Glutamatergic neuron (in vitro differentiated cells): ENCODE data around the gene EMCN. TPM values are rescaled to one million over a fixed set of nuclear protein-coding genes. Genes with fewer than 3 reads are reported as not detected.

ENCODE experiments used
- DNase-seq: peaks from one replicate; pipeline ENCODE4 v3.0.0; 2022
- H3K27ac Mint-ChIP-seq: one replicate; pipeline ENCODE4 v1.8.0; 2020; ENCODE audit warnings: mild to moderate bottlenecking, mixed read lengths, inconsistent platforms; ENCODE audit not compliant: unreplicated experiment
- H3K27me3 Mint-ChIP-seq: one replicate; pipeline ENCODE4 v1.8.0; 2020; ENCODE audit warnings: mild to moderate bottlenecking, moderate library complexity, mixed read lengths, inconsistent platforms; ENCODE audit not compliant: unreplicated experiment
- H3K36me3 Mint-ChIP-seq: one replicate; pipeline ENCODE4 v1.8.0; 2020; ENCODE audit warnings: mild to moderate bottlenecking, mixed read lengths, inconsistent platforms; ENCODE audit not compliant: unreplicated experiment
- H3K4me1 Mint-ChIP-seq: one replicate; pipeline ENCODE4 v1.8.0; 2020; ENCODE audit warnings: mild to moderate bottlenecking, low read depth, mixed read lengths, inconsistent platforms; ENCODE audit not compliant: unreplicated experiment
- H3K4me3 Mint-ChIP-seq: one replicate; pipeline ENCODE4 v1.8.0; 2020; ENCODE audit warnings: mild to moderate bottlenecking, mixed read lengths, inconsistent platforms; ENCODE audit not compliant: unreplicated experiment
- H3K9me3 Mint-ChIP-seq: one replicate; pipeline ENCODE4 v1.8.0; 2020; ENCODE audit warnings: mild to moderate bottlenecking, moderate library complexity, mixed read lengths, inconsistent platforms; ENCODE audit not compliant: unreplicated experiment
- CTCF ChIP-seq: fragments of 200-600 bp; sonication (generic); IDR thresholded peaks from one replicate; pipeline ENCODE4 v1.5.0; 2021; ENCODE audit not compliant: partially characterized antibody, unreplicated experiment
- total RNA-seq: library from RNA; stranded (reverse); fragmentation: NEBNext Ultra II Directional; extraction: Animal tissue kit (Norgen Biotek cat#: 25700); gene quantifications from one replicate; pipeline ENCODE4 v1.2.1, GENCODE V29; 2021; ENCODE audit not compliant: unreplicated experiment

Gene EMCN
- total RNA-seq, 1 donor from 2014 or later, result not detected

GRCh38 chr4:100362366-100362765 lies 155.5 kb downstream of the EMCN start:
- DNase-seq, result no peak
- Mint-ChIP-seq H3K9me3 (no peaks in the 10 kb centered on the region), H3K27ac (no peak overlapping the region), H3K4me3 (no peak overlapping the region), H3K36me3 (no peaks in the 10 kb centered on the region), H3K4me1 (no peaks in the 10 kb centered on the region), H3K27me3 (no peaks in the 10 kb centered on the region)
- TF ChIP-seq CTCF, result no peak

GRCh38 chr4:100361336-100361735 lies 156.5 kb downstream of the EMCN start:
- no peaks in the 10 kb centered on the region for H3K9me3 Mint-ChIP-seq
- H3K4me1 Mint-ChIP-seq, result no peaks in the 10 kb centered on the region
- no peak overlapping the region for H3K4me3 Mint-ChIP-seq
- no peak for TF ChIP-seq CTCF
- H3K36me3 Mint-ChIP-seq, result no peaks in the 10 kb centered on the region
- H3K27ac Mint-ChIP-seq, result no peak overlapping the region
- no peak for DNase-seq
- no peaks in the 10 kb centered on the region for H3K27me3 Mint-ChIP-seq

- H3K36me3 Mint-ChIP-seq, result no peaks in the 10 kb centered on the region
- no peak for TF ChIP-seq CTCF
- no peak for DNase-seq
- no peaks in the 10 kb centered on the region for H3K4me1 Mint-ChIP-seq
- H3K27me3 Mint-ChIP-seq, result no peaks in the 10 kb centered on the region
- H3K27ac Mint-ChIP-seq, result no peak overlapping the region
- no peak overlapping the region for H3K4me3 Mint-ChIP-seq
- no peaks in the 10 kb centered on the region for H3K9me3 Mint-ChIP-seq
These were observed 157.6 kb downstream of the EMCN start for GRCh38 chr4:100360211-100360610.

- no peaks in the 10 kb centered on the region for H3K9me3 Mint-ChIP-seq
- H3K36me3 Mint-ChIP-seq, result no peaks in the 10 kb centered on the region
- no peaks in the 10 kb centered on the region for H3K27me3 Mint-ChIP-seq
- no peak overlapping the region for H3K4me3 Mint-ChIP-seq
- DNase-seq, result no peak
- no peak for TF ChIP-seq CTCF
- H3K27ac Mint-ChIP-seq, result no peak overlapping the region
- no peaks in the 10 kb centered on the region for H3K4me1 Mint-ChIP-seq
These were observed 158.4 kb downstream of the EMCN start for GRCh38 chr4:100359441-100359840.

- Mint-ChIP-seq H3K4me1 (no peaks in the 10 kb centered on the region), H3K27me3 (no peaks in the 10 kb centered on the region), H3K27ac (no peak overlapping the region)
These were observed 160.3 kb downstream of the EMCN start for GRCh38 chr4:100357542-100357941.

More at GRCh38 chr4:100357542-100357941, 160.3 kb downstream of the EMCN start:
- Mint-ChIP-seq H3K4me3 (no peak overlapping the region), H3K9me3 (no peaks in the 10 kb centered on the region), H3K36me3 (no peaks in the 10 kb centered on the region)
- DNase-seq, result no peak
- TF ChIP-seq CTCF, result no peak
